Activated CD8-positive, alpha-beta T cell treated with anti-CD3 and anti-CD28 coated beads for 36 hours (primary cell): Measurements from ENCODE around the gene RUNDC1. TPM values are rescaled to one million over a fixed set of nuclear protein-coding genes. Genes with fewer than 3 reads are reported as not detected.
"Not testable (repeated sequence)": the region's sequence is repeated elsewhere in the genome, so short reads cannot be mapped to it uniquely, and the experiment has no call there.

Experiments
- ATAC-seq: fragments of 200-7000 bp; cut with Tn5 transposase; one replicate; pipeline ENCODE4 v1.10.0; 2021; ENCODE audit warnings: mild to moderate bottlenecking, moderate library complexity
- CTCF ChIA-PET: fragments of 350-600 bp; sonication (Branson Sonifier 250); formaldehyde crosslinking; loops from one replicate; lab custom pipeline; 2021; ENCODE audit warnings: antibody characterized with exemption; lab: Charles Lee
- POLR2A ChIA-PET: fragments of 350-600 bp; sonication (Branson Sonifier 250); formaldehyde crosslinking; loops from one replicate; lab custom pipeline; 2021; ENCODE audit warnings: antibody characterized with exemption; lab: Charles Lee
- DNase-seq: peaks from one replicate; pipeline ENCODE4 v3.0.0-alpha.2; 2020
- H3K27ac Mint-ChIP-seq: one replicate; pipeline ENCODE4 v1.8.0; 2021; ENCODE audit warnings: mild to moderate bottlenecking, mixed read lengths
- H3K27me3 Mint-ChIP-seq: one replicate; pipeline ENCODE4 v1.8.0; 2021; ENCODE audit warnings: mixed read lengths
- H3K36me3 Mint-ChIP-seq: one replicate; pipeline ENCODE4 v1.8.0; 2021; ENCODE audit warnings: low read depth, mixed read lengths
- H3K4me1 Mint-ChIP-seq: one replicate; pipeline ENCODE4 v1.8.0; 2021; ENCODE audit warnings: low read depth, mixed read lengths
- H3K4me3 Mint-ChIP-seq: one replicate; pipeline ENCODE4 v1.8.0; 2021; ENCODE audit warnings: mild to moderate bottlenecking, moderate library complexity, mixed read lengths
- H3K9me3 Mint-ChIP-seq: one replicate; pipeline ENCODE4 v1.8.0; 2021; ENCODE audit warnings: mixed read lengths
- intact Hi-C: fragments of 100-400 bp; cut with micrococcal nuclease; formaldehyde crosslinking; loops from one replicate; pipeline ENCODE4 v1.10.0; 2022
- total RNA-seq, 2 experiments: library from RNA; stranded (reverse); gene quantifications; one replicate each; pipeline ENCODE4 v1.2.3, GENCODE V29; 2021
- TF ChIP-seq, protein P1 (sequence below): fragments of 200-600 bp; IDR thresholded peaks from one replicate; pipeline ENCODE4 v1.8.0; 2022; ENCODE audit warnings: antibody characterized with exemption, mild to moderate bottlenecking

Gene RUNDC1
- total RNA-seq, 2 experiments from 2014 or later = 16.1 to 17.0 TPM

DNA sequence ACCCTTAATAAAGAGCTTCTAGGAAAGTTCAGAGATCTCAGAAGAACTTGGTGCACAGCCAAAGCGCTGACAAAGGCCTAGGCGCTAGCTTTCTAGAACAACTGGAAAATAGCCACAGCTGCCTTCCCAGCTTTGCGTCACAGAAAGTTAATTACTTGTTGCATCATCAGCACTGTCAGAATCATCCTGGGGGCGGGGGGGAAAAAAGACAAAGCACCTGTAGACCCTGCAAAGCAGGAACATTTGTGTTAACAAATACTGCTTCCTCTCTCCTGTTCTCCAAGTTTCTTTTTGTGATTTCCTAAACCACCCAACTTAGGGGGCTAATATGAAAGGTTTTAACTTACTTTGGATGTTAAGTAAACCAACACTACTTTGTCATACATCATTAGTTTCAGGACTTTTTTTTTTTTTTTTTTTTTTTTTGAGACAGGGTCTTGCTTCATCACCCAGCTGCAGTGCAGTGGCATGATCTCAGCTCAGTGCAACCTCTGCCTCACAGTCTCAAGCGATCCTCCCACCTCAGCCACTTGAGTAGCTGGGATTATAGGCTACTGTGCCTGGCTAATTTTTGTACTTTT, 11.3 kb upstream of the RUNDC1 start:
- POLR2A ChIA-PET = interaction anchor here (0.7 to 1.1 kb wide), 4 partner anchors 16 to 38 kb away, joined by 3 to 4 read pairs (median 3); partner anchors contain the start of gene IFI35

DNA sequence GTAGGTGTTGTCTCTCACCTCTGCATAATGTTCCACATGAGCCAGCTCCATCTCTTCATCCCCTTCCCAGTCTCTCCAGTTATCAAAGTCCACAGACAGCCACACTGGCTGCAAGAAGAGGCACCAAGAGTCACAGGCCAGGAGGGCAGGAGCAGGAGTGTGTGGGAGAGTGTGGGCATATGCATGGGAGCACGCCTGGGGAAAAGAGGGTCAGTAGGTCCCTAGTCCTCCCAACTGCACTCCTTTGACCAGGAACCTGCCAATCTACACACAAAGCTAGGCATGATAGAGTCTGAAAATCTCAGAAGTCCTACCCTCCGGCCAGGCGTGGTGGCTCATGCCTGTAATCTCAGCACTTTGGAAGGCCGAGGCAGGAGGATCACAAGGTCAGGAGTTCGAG, 8.8 kb upstream of the RUNDC1 start:
- H3K27me3 Mint-ChIP-seq = no peaks in the 10 kb centered on the region
- intact Hi-C loops = no loop called here
- DNase-seq (no peak), ATAC-seq (no peak)
- CTCF ChIA-PET = no interaction called here
- H3K27ac Mint-ChIP-seq = no peak overlapping the region
- POLR2A ChIA-PET = no interaction called here
- no peaks in the 10 kb centered on the region for H3K9me3 Mint-ChIP-seq
- no peak overlapping the region for H3K4me3 Mint-ChIP-seq
- no peaks in the 10 kb centered on the region for H3K36me3 Mint-ChIP-seq
- TF ChIP-seq, protein P1, sequence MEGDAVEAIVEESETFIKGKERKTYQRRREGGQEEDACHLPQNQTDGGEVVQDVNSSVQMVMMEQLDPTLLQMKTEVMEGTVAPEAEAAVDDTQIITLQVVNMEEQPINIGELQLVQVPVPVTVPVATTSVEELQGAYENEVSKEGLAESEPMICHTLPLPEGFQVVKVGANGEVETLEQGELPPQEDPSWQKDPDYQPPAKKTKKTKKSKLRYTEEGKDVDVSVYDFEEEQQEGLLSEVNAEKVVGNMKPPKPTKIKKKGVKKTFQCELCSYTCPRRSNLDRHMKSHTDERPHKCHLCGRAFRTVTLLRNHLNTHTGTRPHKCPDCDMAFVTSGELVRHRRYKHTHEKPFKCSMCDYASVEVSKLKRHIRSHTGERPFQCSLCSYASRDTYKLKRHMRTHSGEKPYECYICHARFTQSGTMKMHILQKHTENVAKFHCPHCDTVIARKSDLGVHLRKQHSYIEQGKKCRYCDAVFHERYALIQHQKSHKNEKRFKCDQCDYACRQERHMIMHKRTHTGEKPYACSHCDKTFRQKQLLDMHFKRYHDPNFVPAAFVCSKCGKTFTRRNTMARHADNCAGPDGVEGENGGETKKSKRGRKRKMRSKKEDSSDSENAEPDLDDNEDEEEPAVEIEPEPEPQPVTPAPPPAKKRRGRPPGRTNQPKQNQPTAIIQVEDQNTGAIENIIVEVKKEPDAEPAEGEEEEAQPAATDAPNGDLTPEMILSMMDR = no peak
- H3K4me1 Mint-ChIP-seq = peaks cover 6% of the 10 kb centered on the region

More for the DNA sequence above, 11.3 kb upstream of the RUNDC1 start:
- peaks cover 5% of the 10 kb centered on the region for H3K4me1 Mint-ChIP-seq
- H3K27me3 Mint-ChIP-seq = no peaks in the 10 kb centered on the region
- peaks cover 5% of the 10 kb centered on the region for H3K36me3 Mint-ChIP-seq
- no peaks in the 10 kb centered on the region for H3K9me3 Mint-ChIP-seq
- TF ChIP-seq, protein P1 = no peak
- no peak for ATAC-seq
- DNase-seq = no peak
- no peak overlapping the region for H3K4me3 Mint-ChIP-seq
- intact Hi-C loops = no loop called here
- no peak overlapping the region for H3K27ac Mint-ChIP-seq
- CTCF ChIA-PET = interaction anchor here (1.1 kb wide), 1 partner anchor 29 kb away, joined by 4 read pairs; the partner anchor contains the start of gene RPL27

DNA sequence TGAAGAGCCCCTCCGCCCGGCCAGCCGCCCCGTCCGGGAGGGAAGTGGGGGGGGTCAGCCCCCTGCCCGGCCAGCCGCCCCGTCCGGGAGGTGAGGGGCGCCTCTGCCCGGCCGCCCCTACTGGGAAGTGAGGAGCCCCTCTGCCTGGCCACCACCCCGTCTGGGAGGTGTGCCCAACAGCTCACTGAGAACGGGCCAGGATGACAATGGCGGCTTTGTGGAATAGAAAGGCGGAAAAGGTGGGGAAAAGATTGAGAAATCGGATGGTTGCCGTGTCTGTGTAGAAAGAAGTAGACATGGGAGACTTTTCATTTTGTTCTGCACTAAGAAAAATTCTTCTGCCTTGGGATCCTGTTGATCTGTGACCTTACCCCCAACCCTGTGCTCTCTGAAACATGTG, 7.0 kb upstream of the RUNDC1 start:
- H3K27ac Mint-ChIP-seq, H3K9me3 Mint-ChIP-seq, POLR2A ChIA-PET, DNase-seq, intact Hi-C loops, H3K4me3 Mint-ChIP-seq, CTCF ChIA-PET, H3K27me3 Mint-ChIP-seq, ATAC-seq, H3K4me1 Mint-ChIP-seq, H3K36me3 Mint-ChIP-seq: not testable (repeated sequence)

DNA sequence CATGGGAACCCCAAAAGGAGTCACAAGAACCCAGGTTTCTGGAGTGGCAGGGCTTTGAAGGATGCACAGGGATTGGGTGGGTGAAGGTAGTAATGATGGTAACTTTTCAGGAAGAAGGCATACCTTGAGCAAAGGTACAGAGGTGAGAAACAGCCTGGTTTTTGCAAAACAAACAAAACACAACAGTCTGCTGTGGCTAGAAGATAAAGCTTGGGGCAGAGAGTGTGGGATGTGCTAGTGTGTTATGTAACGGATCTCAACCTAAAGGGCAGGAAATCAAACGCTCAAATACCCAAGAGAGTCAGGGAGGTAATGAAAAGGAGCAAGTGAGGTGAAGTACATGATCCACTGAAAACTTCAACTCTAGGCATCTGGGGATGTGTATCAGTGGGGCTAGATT, 5.1 kb upstream of the RUNDC1 start:
- Mint-ChIP-seq H3K4me3 (no peak overlapping the region), H3K9me3 (no peaks in the 10 kb centered on the region), H3K36me3 (no peaks in the 10 kb centered on the region), H3K4me1 (peaks cover 12% of the 10 kb centered on the region), H3K27ac (no peak overlapping the region), H3K27me3 (no peaks in the 10 kb centered on the region)
- TF ChIP-seq, protein P1 = no peak
- ATAC-seq (peak; percentile 2), DNase-seq (no peak)
- intact Hi-C loops = no loop called here
- ChIA-PET POLR2A (interaction anchor here (2.5 kb wide), 1 partner anchor 23 kb away, joined by 6 read pairs; the partner anchor contains the start of gene RPL27), CTCF (interaction anchor here (0.7 kb wide), 1 partner anchor 21 kb away, joined by 3 read pairs; no protein-coding TSS in a partner anchor)

DNA sequence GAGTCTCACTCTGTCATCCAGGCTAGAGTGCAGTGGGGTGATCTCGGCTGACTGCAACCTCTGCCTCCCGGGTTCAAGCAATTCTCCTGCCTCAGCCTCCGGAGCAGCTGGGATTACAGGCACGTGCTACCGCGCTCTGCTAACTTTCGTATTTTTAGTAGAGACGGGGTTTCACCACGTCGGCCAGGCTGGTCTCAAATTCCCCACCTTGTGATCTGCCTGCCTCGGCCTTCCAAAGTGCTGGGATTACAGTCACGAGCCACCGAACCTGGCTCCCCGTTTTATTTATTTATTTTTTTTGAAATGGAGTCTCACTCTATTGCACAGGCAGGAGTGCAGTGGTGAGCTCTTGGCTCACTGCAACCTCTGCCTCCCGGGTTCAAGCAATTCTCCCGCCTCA, 4.7 kb upstream of the RUNDC1 start:
- H3K4me3 Mint-ChIP-seq, CTCF ChIA-PET: not testable (repeated sequence)

More for the DNA sequence above, 4.7 kb upstream of the RUNDC1 start:
- H3K9me3 Mint-ChIP-seq, H3K27ac Mint-ChIP-seq, H3K36me3 Mint-ChIP-seq, DNase-seq, H3K27me3 Mint-ChIP-seq, ATAC-seq, intact Hi-C loops: not testable (repeated sequence)
- POLR2A ChIA-PET = interaction anchor here (2.5 kb wide), 1 partner anchor 22 kb away, joined by 6 read pairs; the partner anchor contains the start of gene RPL27
- H3K4me1 Mint-ChIP-seq = peaks cover 12% of the 10 kb centered on the region
